Loucy (cell line): Measurements from ENCODE around the gene MC2R.

Experiments
- H2AFZ ChIP-seq: fragments of 200-600 bp; sonication (generic); 2 replicates; pipeline ENCODE4 v1.6.0; 2016; ENCODE audit warnings: antibody characterized with exemption, mild to moderate bottlenecking, low read length, moderate library complexity
- H3F3A ChIP-seq: fragments of 200-600 bp; 2 replicates; pipeline ENCODE4 v1.6.0; 2016; ENCODE audit warnings: antibody characterized with exemption, low read depth, mild to moderate bottlenecking
- H3K27me3 ChIP-seq: fragments of 200-600 bp; sonication (generic); 2 replicates; pipeline ENCODE4 v1.6.1; 2014; ENCODE audit warnings: low read length, mild to moderate bottlenecking; ENCODE audit not compliant: insufficient read depth, poor library complexity, severe bottlenecking
- H3K36me3 ChIP-seq: fragments of 200-600 bp; sonication (generic); 2 replicates; pipeline ENCODE4 v1.6.1; 2016; ENCODE audit warnings: low read length; ENCODE audit not compliant: insufficient read depth
- H3K4me1 ChIP-seq: fragments of 200-600 bp; sonication (generic); 2 replicates; pipeline ENCODE4 v1.5.1; 2014; ENCODE audit warnings: low read length, mild to moderate bottlenecking; ENCODE audit not compliant: insufficient read depth, poor library complexity, severe bottlenecking
- H3K4me2 ChIP-seq: fragments of 200-600 bp; sonication (generic); 2 replicates; pipeline ENCODE4 v1.6.0; 2014; ENCODE audit warnings: antibody characterized with exemption, low read length, low read depth, mild to moderate bottlenecking; ENCODE audit not compliant: poor library complexity, severe bottlenecking
- H3K4me3 ChIP-seq: fragments of 200-600 bp; sonication (generic); 2 replicates; pipeline ENCODE4 v1.5.1; 2014; ENCODE audit warnings: low read length, mild to moderate bottlenecking, mixed read lengths; ENCODE audit not compliant: poor library complexity, severe bottlenecking
- H3K79me2 ChIP-seq: fragments of 200-600 bp; sonication (generic); 2 replicates; pipeline ENCODE4 v1.6.1; 2014; ENCODE audit warnings: low read length; ENCODE audit not compliant: insufficient read depth
- H3K9ac ChIP-seq: fragments of 200-600 bp; sonication (generic); 2 replicates; pipeline ENCODE4 v1.6.0; 2014; ENCODE audit warnings: mild to moderate bottlenecking, low read depth, low read length, moderate library complexity; ENCODE audit not compliant: poor library complexity, severe bottlenecking
- H3K9me2 ChIP-seq: fragments of 200-600 bp; sonication (generic); replicated peaks from 2 replicates; pipeline ENCODE4 v1.6.1; 2016; ENCODE audit warnings: low read depth, low read length, mixed read lengths
- H3K9me3 ChIP-seq: fragments of 200-600 bp; sonication (generic); 2 replicates; pipeline ENCODE4 v1.6.1; 2014; ENCODE audit warnings: mild to moderate bottlenecking, antibody characterized with exemption, low read length, low read depth; ENCODE audit not compliant: insufficient read depth
- H4K20me1 ChIP-seq: fragments of 200-600 bp; sonication (generic); 2 replicates; pipeline ENCODE4 v1.6.0; 2014; ENCODE audit warnings: antibody characterized with exemption, low read length, mild to moderate bottlenecking; ENCODE audit not compliant: insufficient read depth, poor library complexity, severe bottlenecking
- CTCF ChIP-seq: fragments of 200-600 bp; sonication (generic); conservative IDR thresholded peaks from 2 replicates; pipeline ENCODE4 v1.5.1; 2014; ENCODE audit warnings: mild to moderate bottlenecking, antibody characterized with exemption, low read length
- EZH2phosphoT487 ChIP-seq: fragments of 200-600 bp; IDR thresholded peaks from 2 replicates; pipeline ENCODE4 v1.6.1; 2018; ENCODE audit warnings: antibody characterized with exemption, mild to moderate bottlenecking, moderate library complexity, borderline replicate concordance

Gene MC2R

GRCh38 chr18:13874558-13874957, 40.8 kb downstream of the MC2R start:
- no peaks in the 10 kb centered on the region for H3K9me2 ChIP-seq

GRCh38 chr18:13872932-13873331, 42.4 kb downstream of the MC2R start:
- no peaks in the 10 kb centered on the region for H3K9me3 ChIP-seq
- H3K36me3 ChIP-seq, result no peaks in the 10 kb centered on the region
- H3K4me1 ChIP-seq, result no peaks in the 10 kb centered on the region
- no peaks in the 10 kb centered on the region for H3F3A ChIP-seq
- no peak overlapping the region for H3K4me3 ChIP-seq
- no peak overlapping the region for H3K4me2 ChIP-seq
- no peaks in the 10 kb centered on the region for H3K27me3 ChIP-seq
- TF ChIP-seq EZH2phosphoT487 (no peak), CTCF (no peak)
- no peaks in the 10 kb centered on the region for H4K20me1 ChIP-seq
- H3K79me2 ChIP-seq, result no peaks in the 10 kb centered on the region
- no peak overlapping the region for H3K9ac ChIP-seq
- H3K9me2 ChIP-seq, result no peaks in the 10 kb centered on the region
- H2AFZ ChIP-seq, result no peak overlapping the region

More at GRCh38 chr18:13874558-13874957, 40.8 kb downstream of the MC2R start:
- TF ChIP-seq EZH2phosphoT487, result no peak
- no peak for TF ChIP-seq CTCF
- Histone ChIP-seq H3K27me3 (no peaks in the 10 kb centered on the region), H3K4me2 (no peak overlapping the region), H3K9me3 (no peaks in the 10 kb centered on the region), H3K4me1 (no peaks in the 10 kb centered on the region), H3K9ac (no peak overlapping the region), H3K4me3 (no peak overlapping the region), H2AFZ (no peak overlapping the region), H3K36me3 (no peaks in the 10 kb centered on the region), H3F3A (no peaks in the 10 kb centered on the region), H3K79me2 (no peaks in the 10 kb centered on the region), H4K20me1 (no peaks in the 10 kb centered on the region)

GRCh38 chr18:13872373-13872772, 43.0 kb downstream of the MC2R start:
- TF ChIP-seq CTCF (no peak), EZH2phosphoT487 (no peak)
- H3K27me3 ChIP-seq, result no peaks in the 10 kb centered on the region
- H2AFZ ChIP-seq, result no peak overlapping the region
- H4K20me1 ChIP-seq, result no peaks in the 10 kb centered on the region
- no peaks in the 10 kb centered on the region for H3K9me3 ChIP-seq
- H3K36me3 ChIP-seq, result no peaks in the 10 kb centered on the region
- H3K4me2 ChIP-seq, result no peak overlapping the region
- H3K9ac ChIP-seq, result no peak overlapping the region
- no peaks in the 10 kb centered on the region for H3K9me2 ChIP-seq
- H3K4me3 ChIP-seq, result no peak overlapping the region
- H3K4me1 ChIP-seq, result no peaks in the 10 kb centered on the region
- H3F3A ChIP-seq, result no peaks in the 10 kb centered on the region
- H3K79me2 ChIP-seq, result no peaks in the 10 kb centered on the region
